Fibroblast of lung (primary cell): ENCODE measurements around the gene ADGRE3.

Experiments
- EZH2 ChIP-seq: IDR thresholded peaks from 2 replicates; pipeline ENCODE4 v1.5.1; 2012; ENCODE audit warnings: low read length, control low read depth, mild to moderate bottlenecking; ENCODE audit errors: missing control alignments
- TF ChIP-seq, protein P1 (sequence below), 2 donors: IDR thresholded peaks in 1 of 2; conservative IDR thresholded peaks in 1 of 2; 1 replicate in 1 of 2; 2 replicates in 1 of 2; pipeline ENCODE4 v1.5.1; 2011 to 2012; ENCODE audit warnings: low read length in 2 of 2, control low read depth in 1 of 2, inconsistent platforms in 1 of 2, low read depth in 1 of 2, mild to moderate bottlenecking in 1 of 2

DNA sequence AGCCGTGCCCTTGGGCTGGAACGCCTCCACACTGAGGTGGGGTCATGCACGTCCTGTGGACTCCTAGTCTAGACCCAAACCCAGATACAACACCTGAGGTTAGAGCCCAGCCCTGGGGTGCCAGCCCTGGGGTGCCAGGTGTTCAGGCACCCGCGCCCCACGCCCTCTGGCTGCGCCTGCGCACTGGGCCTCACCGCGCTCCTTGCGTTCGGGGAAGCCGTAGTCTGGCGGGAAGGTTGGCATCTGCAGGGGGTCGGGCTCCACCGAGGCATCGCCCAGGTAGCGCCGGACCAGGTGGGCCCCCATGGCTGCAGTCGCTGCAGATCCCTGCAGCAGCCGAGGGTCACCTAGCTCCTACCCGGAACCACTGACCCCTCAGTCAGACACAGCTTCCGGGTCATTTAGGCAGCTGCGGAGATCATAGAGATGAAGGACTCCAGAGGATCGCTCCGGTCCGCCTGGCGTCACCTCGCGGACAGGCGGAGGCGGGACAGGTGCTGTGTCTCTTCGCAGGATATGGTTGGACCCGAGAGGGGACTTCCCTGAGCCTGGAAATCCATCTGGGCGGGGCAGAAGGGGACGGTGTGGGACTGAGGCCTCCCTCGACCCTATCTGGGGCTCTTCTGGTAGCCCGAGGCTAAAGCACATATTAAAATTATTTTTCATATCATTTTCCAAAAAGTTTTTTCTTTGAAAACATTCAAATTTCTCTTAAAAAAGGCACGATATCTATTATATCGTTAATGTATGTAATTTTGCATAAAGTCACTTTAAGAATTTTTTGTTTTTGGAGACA is 102.8 kb downstream of the ADGRE3 start, which contains the start of gene NDUFB7:
- TF ChIP-seq, protein P1, sequence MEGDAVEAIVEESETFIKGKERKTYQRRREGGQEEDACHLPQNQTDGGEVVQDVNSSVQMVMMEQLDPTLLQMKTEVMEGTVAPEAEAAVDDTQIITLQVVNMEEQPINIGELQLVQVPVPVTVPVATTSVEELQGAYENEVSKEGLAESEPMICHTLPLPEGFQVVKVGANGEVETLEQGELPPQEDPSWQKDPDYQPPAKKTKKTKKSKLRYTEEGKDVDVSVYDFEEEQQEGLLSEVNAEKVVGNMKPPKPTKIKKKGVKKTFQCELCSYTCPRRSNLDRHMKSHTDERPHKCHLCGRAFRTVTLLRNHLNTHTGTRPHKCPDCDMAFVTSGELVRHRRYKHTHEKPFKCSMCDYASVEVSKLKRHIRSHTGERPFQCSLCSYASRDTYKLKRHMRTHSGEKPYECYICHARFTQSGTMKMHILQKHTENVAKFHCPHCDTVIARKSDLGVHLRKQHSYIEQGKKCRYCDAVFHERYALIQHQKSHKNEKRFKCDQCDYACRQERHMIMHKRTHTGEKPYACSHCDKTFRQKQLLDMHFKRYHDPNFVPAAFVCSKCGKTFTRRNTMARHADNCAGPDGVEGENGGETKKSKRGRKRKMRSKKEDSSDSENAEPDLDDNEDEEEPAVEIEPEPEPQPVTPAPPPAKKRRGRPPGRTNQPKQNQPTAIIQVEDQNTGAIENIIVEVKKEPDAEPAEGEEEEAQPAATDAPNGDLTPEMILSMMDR (conservative IDR thresholded peaks at IDR 0.05 in 1 of 2, IDR thresholded peaks at IDR 0.05 in 1 of 2; ENCODE audit: low read depth in 1 of 2, low read length in 2 of 2): peak; percentile 51 to 62
- TF ChIP-seq EZH2: no peak
